Stomach (tissue), 4 donors: Measurements from ENCODE around the gene MANEA.

ENCODE experiments used
- EP300 ChIP-seq: sonication (generic); formaldehyde crosslinking; IDR thresholded peaks from one replicate; pipeline ENCODE4 v1.6.1; 2017; ENCODE audit warnings: antibody characterized with exemption
- TF ChIP-seq, protein P1 (sequence below), 7 experiments: fragments of 450-650 bp in 4 of 7; fragments of 200-600 bp in 3 of 7; sonication (generic) in 3 of 7; IDR thresholded peaks; one replicate each; pipeline ENCODE4 v1.5.1; 2016 to 2019; ENCODE audit warnings: antibody characterized with exemption in 7 of 7, control low read depth in 2 of 7, mild to moderate bottlenecking in 1 of 7

DNA sequence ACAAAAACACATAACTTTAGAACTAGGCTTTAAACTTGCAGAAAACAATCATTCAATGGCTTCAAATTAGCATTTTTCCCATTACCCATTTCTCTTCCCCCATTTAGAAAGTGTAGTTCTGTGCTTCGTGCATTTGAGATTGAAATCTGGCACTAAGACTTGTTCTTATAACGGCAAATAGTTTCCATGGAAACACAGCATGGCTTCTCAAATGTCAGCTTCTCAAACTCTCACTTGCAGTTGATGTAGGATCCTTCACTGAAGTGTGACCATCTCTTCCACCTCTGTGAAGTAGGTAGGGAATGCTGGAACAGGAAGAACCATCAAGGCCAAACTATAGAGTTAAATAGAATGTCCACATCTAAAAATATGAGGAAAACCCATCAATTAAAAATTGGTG lies 52.2 kb downstream of the MANEA start:
- TF ChIP-seq EP300 = no peak
- TF ChIP-seq, protein P1, sequence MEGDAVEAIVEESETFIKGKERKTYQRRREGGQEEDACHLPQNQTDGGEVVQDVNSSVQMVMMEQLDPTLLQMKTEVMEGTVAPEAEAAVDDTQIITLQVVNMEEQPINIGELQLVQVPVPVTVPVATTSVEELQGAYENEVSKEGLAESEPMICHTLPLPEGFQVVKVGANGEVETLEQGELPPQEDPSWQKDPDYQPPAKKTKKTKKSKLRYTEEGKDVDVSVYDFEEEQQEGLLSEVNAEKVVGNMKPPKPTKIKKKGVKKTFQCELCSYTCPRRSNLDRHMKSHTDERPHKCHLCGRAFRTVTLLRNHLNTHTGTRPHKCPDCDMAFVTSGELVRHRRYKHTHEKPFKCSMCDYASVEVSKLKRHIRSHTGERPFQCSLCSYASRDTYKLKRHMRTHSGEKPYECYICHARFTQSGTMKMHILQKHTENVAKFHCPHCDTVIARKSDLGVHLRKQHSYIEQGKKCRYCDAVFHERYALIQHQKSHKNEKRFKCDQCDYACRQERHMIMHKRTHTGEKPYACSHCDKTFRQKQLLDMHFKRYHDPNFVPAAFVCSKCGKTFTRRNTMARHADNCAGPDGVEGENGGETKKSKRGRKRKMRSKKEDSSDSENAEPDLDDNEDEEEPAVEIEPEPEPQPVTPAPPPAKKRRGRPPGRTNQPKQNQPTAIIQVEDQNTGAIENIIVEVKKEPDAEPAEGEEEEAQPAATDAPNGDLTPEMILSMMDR (IDR thresholded peaks at IDR 0.05) = no peak
